Parathyroid adenoma (tissue), 2 donors: ENCODE measurements around the gene CALML6.

Experiments used
- H2AFZ ChIP-seq: fragments of 300-600 bp; sonication (generic); one replicate; pipeline ENCODE4 v1.7.0; 2017; ENCODE audit warnings: antibody characterized with exemption, mild to moderate bottlenecking
- H3K27ac ChIP-seq: fragments of 300-600 bp; sonication (generic); one replicate; pipeline ENCODE4 v1.7.0; 2017
- H3K27me3 ChIP-seq: fragments of 300-600 bp; sonication (generic); one replicate; pipeline ENCODE4 v1.7.0; 2017; ENCODE audit warnings: low read length; ENCODE audit not compliant: control insufficient read depth, insufficient read depth
- H3K36me3 ChIP-seq: fragments of 300-600 bp; sonication (generic); one replicate; pipeline ENCODE4 v1.7.0; 2017; ENCODE audit warnings: low read length; ENCODE audit not compliant: control insufficient read depth, insufficient read depth
- H3K4me1 ChIP-seq: fragments of 300-600 bp; sonication (generic); one replicate; pipeline ENCODE4 v1.7.0; 2017; ENCODE audit warnings: control low read depth
- H3K4me2 ChIP-seq: fragments of 300-600 bp; sonication (generic); one replicate; pipeline ENCODE4 v1.7.0; 2017; ENCODE audit warnings: low read length
- H3K4me3 ChIP-seq: fragments of 300-600 bp; sonication (generic); one replicate; pipeline ENCODE4 v1.7.0; 2017; ENCODE audit warnings: low read depth, low read length
- H3K79me2 ChIP-seq: fragments of 300-600 bp; sonication (generic); one replicate; pipeline ENCODE4 v1.7.0; 2017; ENCODE audit warnings: control low read depth
- H3K9ac ChIP-seq: fragments of 300-600 bp; sonication (generic); one replicate; pipeline ENCODE4 v1.7.0; 2017; ENCODE audit warnings: mild to moderate bottlenecking
- H3K9me3 ChIP-seq: fragments of 300-600 bp; sonication (generic); one replicate; pipeline ENCODE4 v1.7.0; 2017; ENCODE audit warnings: low read length; ENCODE audit not compliant: control insufficient read depth
- CTCF ChIP-seq: fragments of 300-600 bp; sonication (generic); IDR thresholded peaks from one replicate; pipeline ENCODE4 v1.7.0; 2017; ENCODE audit warnings: antibody characterized with exemption, mild to moderate bottlenecking
- donor health status: primary hyperparathyroidism.

Gene CALML6

GRCh38 chr1:1938613-1939295, 23.7 kb downstream of the CALML6 start:
- Histone ChIP-seq H3K9me3 (no peaks in the 10 kb centered on the region), H3K4me2 (no peak overlapping the region), H3K4me3 (no peak overlapping the region), H3K27ac (no peak overlapping the region), H3K9ac (no peak overlapping the region), H3K36me3 (no peaks in the 10 kb centered on the region), H3K27me3 (no peaks in the 10 kb centered on the region), H2AFZ (no peak overlapping the region), H3K4me1 (no peaks in the 10 kb centered on the region), H3K79me2 (no peaks in the 10 kb centered on the region)
- no peak for TF ChIP-seq CTCF

GRCh38 chr1:1939296-1940122, 24.4 kb downstream of the CALML6 start:
- no peaks in the 10 kb centered on the region for H3K27me3 ChIP-seq
- no peaks in the 10 kb centered on the region for H3K36me3 ChIP-seq
- H3K4me1 ChIP-seq: no peaks in the 10 kb centered on the region
- no peak overlapping the region for H3K9ac ChIP-seq
- no peaks in the 10 kb centered on the region for H3K9me3 ChIP-seq
- H3K4me3 ChIP-seq: no peak overlapping the region
- H3K27ac ChIP-seq: no peak overlapping the region
- TF ChIP-seq CTCF: no peak
- H2AFZ ChIP-seq: no peak overlapping the region
- H3K79me2 ChIP-seq: no peaks in the 10 kb centered on the region
- H3K4me2 ChIP-seq: no peak overlapping the region

- Histone ChIP-seq H2AFZ (no peak overlapping the region), H3K27me3 (no peaks in the 10 kb centered on the region)
Measured at GRCh38 chr1:1940123-1940425, 25.0 kb downstream of the CALML6 start.

GRCh38 chr1:1941211-1941841, 26.3 kb downstream of the CALML6 start:
- Histone ChIP-seq H3K27ac (no peak overlapping the region), H3K9me3 (no peaks in the 10 kb centered on the region), H3K4me3 (no peak overlapping the region), H3K9ac (no peak overlapping the region), H3K79me2 (no peaks in the 10 kb centered on the region), H2AFZ (no peak overlapping the region), H3K36me3 (no peaks in the 10 kb centered on the region), H3K4me2 (no peak overlapping the region), H3K4me1 (no peaks in the 10 kb centered on the region), H3K27me3 (no peaks in the 10 kb centered on the region)
- TF ChIP-seq CTCF: no peak

More at GRCh38 chr1:1940123-1940425, 25.0 kb downstream of the CALML6 start:
- Histone ChIP-seq H3K27ac (no peak overlapping the region), H3K79me2 (no peaks in the 10 kb centered on the region), H3K4me1 (no peaks in the 10 kb centered on the region), H3K9me3 (no peaks in the 10 kb centered on the region), H3K4me3 (no peak overlapping the region), H3K9ac (no peak overlapping the region), H3K4me2 (no peak overlapping the region), H3K36me3 (no peaks in the 10 kb centered on the region)
- TF ChIP-seq CTCF: no peak
